K562 (cell line): ENCODE measurements around the gene IFNA21. TPM values are rescaled to one million over a fixed set of nuclear protein-coding genes. Genes with fewer than 3 reads are reported as not detected.

ENCODE experiments used
- ATAC-seq: fragments of 200-7000 bp; cut with Tn5 transposase; 3 replicates; pipeline ENCODE4 v1.9.1; 2020; ENCODE audit warnings: moderate library complexity
- BruUV-seq: library from RNA; stranded (reverse); fragments of 400-500 nt; replicated peaks from 2 replicates; lab custom pipeline; 2021; lab: Mats Ljungman, UMichigan
- CTCF ChIA-PET: fragments of 300-600 bp; formaldehyde crosslinking; extraction: SDS; loops from one replicate; lab custom pipeline; 2021; ENCODE audit warnings: low intra/inter-chr PET ratio; lab: Yijun Ruan, JAX
- POLR2A ChIA-PET: fragments of 300-600, 350-650 bp; sonication (Branson Sonifier 250); formaldehyde crosslinking; extraction: SDS; loops from one replicate; lab custom pipeline; 2021; ENCODE audit warnings: antibody characterized with exemption, inconsistent platforms; lab: Yijun Ruan, JAX
- DNase-seq, 4 experiments: peaks; one replicate each; pipeline versions ENCODE4 v3.0.0 to v3.0.0-alpha.2; 2011 to 2018; ENCODE audit warnings: low spot score in 3 of 4, mixed read lengths in 3 of 4; ENCODE audit errors: extremely low read depth in 1 of 4
- FAIRE-seq: peaks from 2 replicates; lab custom pipeline; 2011; peaks lifted over from hg19 to GRCh38; lab: Jason Lieb, UNC
- H2AFZ ChIP-seq: 2 replicates; pipeline ENCODE4 v1.6.0; 2011; ENCODE audit warnings: low read depth, low read length, control low read depth, inconsistent platforms
- H3K27ac ChIP-seq: fragments of 200-600 bp; 3 replicates; pipeline ENCODE4 v1.8.0; 2011; ENCODE audit warnings: low read depth, mild to moderate bottlenecking, control low read depth, inconsistent platforms, low read length, moderate library complexity, mixed read lengths; ENCODE audit errors: extremely low read depth
- H3K27me3 ChIP-seq, 2 experiments: fragments of 300-600 bp in 1 of 2; 2 replicates in 1 of 2; 3 replicates in 1 of 2; pipeline versions ENCODE4 v1.6.0 to v1.8.0; 2011; ENCODE audit warnings: inconsistent platforms in 2 of 2, low read length in 2 of 2, mild to moderate bottlenecking in 1 of 2, mixed read lengths in 1 of 2, moderate library complexity in 1 of 2; ENCODE audit not compliant: control insufficient read depth in 2 of 2, insufficient read depth in 2 of 2
- H3K36me3 ChIP-seq: fragments of 300-600 bp; 3 replicates; pipeline ENCODE4 v1.8.0; 2011; ENCODE audit warnings: mild to moderate bottlenecking, low read length, inconsistent platforms; ENCODE audit not compliant: control insufficient read depth, insufficient read depth
- H3K4me1 ChIP-seq, 2 experiments: fragments of 200-600 bp in 1 of 2; replicated peaks in 1 of 2; 2 replicates in 1 of 2; 3 replicates in 1 of 2; pipeline versions ENCODE4 v1.5.1 to v1.8.0; 2011; ENCODE audit warnings: inconsistent platforms in 2 of 2, low read length in 2 of 2, mild to moderate bottlenecking in 1 of 2, mixed read lengths in 1 of 2, moderate library complexity in 1 of 2; ENCODE audit not compliant: control insufficient read depth in 2 of 2, insufficient read depth in 2 of 2
- H3K4me2 ChIP-seq: 2 replicates; pipeline ENCODE4 v1.6.1; 2011; ENCODE audit warnings: low read length, control low read depth, inconsistent platforms, mixed read lengths; ENCODE audit not compliant: insufficient read depth
- H3K4me3 ChIP-seq: fragments of 200-600 bp; sonication (generic), shearing (Covaris generic); 2 replicates; pipeline ENCODE4 v1.5.1; 2016; ENCODE audit warnings: control low read depth, inconsistent platforms
- H3K79me2 ChIP-seq: fragments of 200-600 bp; 3 replicates; pipeline ENCODE4 v1.8.0; 2011; ENCODE audit warnings: low read length, inconsistent platforms; ENCODE audit not compliant: control insufficient read depth, insufficient read depth
- H3K9ac ChIP-seq, 2 experiments: 2 replicates each; pipeline versions ENCODE4 v1.6.0 to v1.6.1; 2011; ENCODE audit warnings: low read depth in 2 of 2, low read length in 2 of 2, control low read depth in 1 of 2, inconsistent platforms in 1 of 2, mild to moderate bottlenecking in 1 of 2, mixed read lengths in 1 of 2; ENCODE audit not compliant: insufficient read depth in 1 of 2
- H3K9me1 ChIP-seq: one replicate; pipeline ENCODE4 v1.6.0; 2011; ENCODE audit warnings: inconsistent platforms, mild to moderate bottlenecking, low read length, moderate library complexity; ENCODE audit not compliant: control insufficient read depth, insufficient read depth
- H3K9me3 ChIP-seq: replicated peaks from 2 replicates; pipeline ENCODE4 v1.5.1; 2011; ENCODE audit warnings: low read depth, low read length, inconsistent platforms; ENCODE audit not compliant: control insufficient read depth, insufficient read depth
- H4K20me1 ChIP-seq: replicated peaks from 2 replicates; pipeline ENCODE4 v1.6.1; 2011; ENCODE audit warnings: low read length, inconsistent platforms, mixed read lengths; ENCODE audit not compliant: control insufficient read depth, insufficient read depth
- ELF4 ChIP-seq: fragments of 450-650 bp; formaldehyde crosslinking; IDR thresholded peaks from 2 replicates; pipeline ENCODE4 v1.4.0; 2022; ENCODE audit warnings: missing genetic modification characterization
- GATAD2A ChIP-seq: fragments of 450-650 bp; IDR thresholded peaks from 2 replicates; pipeline ENCODE4 v1.6.1; 2017
- HMG20B ChIP-seq: fragments of 250-450 bp; sonication (Bioruptor Pico); IDR thresholded peaks from 2 replicates; pipeline ENCODE4 v1.5.0; 2021; ENCODE audit warnings: mild to moderate bottlenecking
- JUN ChIP-seq, 2 experiments: sonication (generic) in 1 of 2; formaldehyde crosslinking in 1 of 2; IDR thresholded peaks; 2 replicates each; pipeline versions ENCODE4 v1.6.1 to v1.8.0; 2012 to 2022; ENCODE audit warnings: borderline replicate concordance in 2 of 2, mild to moderate bottlenecking in 2 of 2, improper control_type of control experiment in 1 of 2, low read depth in 1 of 2, low read length in 1 of 2, missing genetic modification reagents in 1 of 2
- MCM3 ChIP-seq: fragments of 450-650 bp; IDR thresholded peaks from 2 replicates; pipeline ENCODE4 v1.6.1; 2016
- MITF ChIP-seq: IDR thresholded peaks from 2 replicates; pipeline ENCODE4 v1.6.1; 2014; ENCODE audit warnings: antibody characterized with exemption
- NFATC3 ChIP-seq: fragments of 450-650 bp; IDR thresholded peaks from 2 replicates; pipeline ENCODE4 v1.6.1; 2017; ENCODE audit warnings: mild to moderate bottlenecking
- NFE2 ChIP-seq: IDR thresholded peaks from 2 replicates; pipeline ENCODE4 v1.6.1; 2014; ENCODE audit warnings: antibody characterized with exemption, low read depth
- NONO ChIP-seq, 2 experiments: fragments of 200-400 bp in 1 of 2; fragments of 450-650 bp in 1 of 2; formaldehyde crosslinking in 1 of 2; IDR thresholded peaks; 2 replicates each; pipeline ENCODE4 v1.6.1; 2017; ENCODE audit warnings: low read depth in 2 of 2, mild to moderate bottlenecking in 2 of 2, moderate library complexity in 2 of 2, low read length in 1 of 2
- SETDB1 ChIP-seq: IDR thresholded peaks from one replicate; pipeline ENCODE4 v1.6.1; 2012; ENCODE audit warnings: low read length, control low read depth, inconsistent platforms
- TAF15 ChIP-seq: fragments of 200-400 bp; formaldehyde crosslinking; IDR thresholded peaks from 2 replicates; pipeline ENCODE4 v1.6.1; 2017; ENCODE audit warnings: mild to moderate bottlenecking, low read depth, low read length, moderate library complexity
- TBP ChIP-seq: optimal IDR thresholded peaks from 2 replicates; pipeline ENCODE3; 2011; ENCODE audit warnings: low read depth, low read length, improper control_type of control experiment
- TCFL5 ChIP-seq: fragments of 250-450 bp; sonication (Bioruptor Pico); conservative IDR thresholded peaks from 2 replicates; pipeline ENCODE4 v1.6.1; 2021; ENCODE audit warnings: mild to moderate bottlenecking, moderate library complexity, matching md5 sums
- ZNF143 ChIP-seq: sonication (generic); formaldehyde crosslinking; IDR thresholded peaks from 2 replicates; pipeline ENCODE4 v1.9.0; 2022; ENCODE audit warnings: mild to moderate bottlenecking, missing genetic modification reagents
- ZNF253 ChIP-seq: fragments of 250-450 bp; sonication (Bioruptor Pico); conservative IDR thresholded peaks from 2 replicates; pipeline ENCODE4 v1.6.1; 2021; ENCODE audit warnings: mild to moderate bottlenecking
- ZNF644 ChIP-seq: fragments of 200-800 bp; sonication (Bioruptor generic); IDR thresholded peaks from 2 replicates; pipeline ENCODE4 v1.6.1; 2016; ENCODE audit warnings: low read depth, missing genetic modification characterization, missing compliant biosample characterization
- ZNF766 ChIP-seq: fragments of 200-800 bp; sonication (Bioruptor generic); conservative IDR thresholded peaks from 2 replicates; pipeline ENCODE4 v1.6.1; 2016; ENCODE audit warnings: missing genetic modification characterization, missing compliant biosample characterization
- ZNF77 ChIP-seq: fragments of 250-450 bp; sonication (Bioruptor Pico); IDR thresholded peaks from 2 replicates; pipeline ENCODE4 v1.5.0; 2020
- WGBS: fragments of 100-300 bp; shearing (Covaris generic); methylation state at CpG from one replicate; pipeline ENCODE4 v1.1.6; 2016; ENCODE audit warnings: low coverage, mixed read lengths; ENCODE audit not compliant: insufficient coverage; ENCODE audit errors: missing lambda C conversion rate; 5-methylcytosine and 5-hydroxymethylcytosine counted together
- in situ Hi-C: fragments of 300-500 bp; cut with MboI; formaldehyde crosslinking; loops from 4 replicates; pipeline ENCODE4 v1.15.0; 2018; ENCODE audit warnings: inconsistent platforms, mixed read lengths
- intact Hi-C: fragments of 100-400 bp; cut with micrococcal nuclease; formaldehyde crosslinking; loops from 2 replicates; pipeline ENCODE4 v1.14.2; 2022
- polyA plus RNA-seq, 8 experiments: library from polyadenylated mRNA; depleted of rRNA in 4 of 8; stranded (reverse) in 5 of 8; unstranded in 3 of 8; fragments of >200 nt; fragmentation: Nextera tagmentation in 2 of 8; fragmentation: Illumina TruSeq in 1 of 8; extraction: Ambion mirVana in 2 of 8; extraction: Trizol in 1 of 8; gene quantifications; 2 replicates each; pipeline versions ENCODE4 v1.2.1 to v1.2.3, GENCODE V29; 2011 to 2014; ENCODE audit warnings: inconsistent platforms in 1 of 8, missing spikeins in 1 of 8
- total RNA-seq, 7 experiments: library from RNA; depleted of rRNA in 6 of 7; stranded (reverse); fragments of >200 nt in 6 of 7; fragmentation: Illumina TruSeq in 2 of 7; extraction: Trizol in 2 of 7; gene quantifications; 2 replicates each; pipeline versions ENCODE4 v1.2.1 to v1.2.3, GENCODE V29; 2011 to 2021; ENCODE audit warnings: low replicate concordance in 1 of 7

Gene IFNA21
- total and polyA plus RNA-seq, 9 of the 15 experiments (the other 6 are each of a cell fraction or from before 2014, with no cell fraction given), result not detected

GRCh38 chr9:21153336-21154017 is 13.0 kb downstream of the IFNA21 start:
- H3K27me3 ChIP-seq, result no peaks in the 10 kb centered on the region
- H3K27ac ChIP-seq, result no peak overlapping the region
- H3K4me2 ChIP-seq, result no peak overlapping the region
- no peak for FAIRE-seq
- H4K20me1 ChIP-seq, result no peaks in the 10 kb centered on the region
- BruUV-seq, result no TSS peak
- no peak overlapping the region for H3K9ac ChIP-seq
- TF ChIP-seq NFE2 (no peak), ELF4 (CRISPR knock-in tag) (no peak), ZNF253 (CRISPR knock-in tag) (no peak), TAF15 (no peak), NFATC3 (no peak), GATAD2A (no peak), MITF (no peak), ZNF644 (no peak), ZNF143 (CRISPR knock-in tag) (no peak), ZNF766 (no peak), HMG20B (CRISPR knock-in tag) (no peak), MCM3 (no peak), TBP (no peak), SETDB1 (no peak), JUN (IDR thresholded peaks at IDR 0.05; ENCODE audit: borderline replicate concordance, low read depth, low read length) (no peak), JUN (CRISPR knock-in tag; IDR thresholded peaks at IDR 0.05; ENCODE audit: borderline replicate concordance) (no peak), ZNF77 (no peak), NONO (IDR thresholded peaks at IDR 0.05; ENCODE audit: low read depth in 2 of 2, low read length in 1 of 2) (no peak), TCFL5 (no peak)
- CTCF ChIA-PET, result no interaction called here
- no peak for ATAC-seq
- H2AFZ ChIP-seq, result no peak overlapping the region
- POLR2A ChIA-PET, result no interaction called here
- intact Hi-C loops (no loop called here), in situ Hi-C loops (no loop called here)
- no peaks in the 10 kb centered on the region for H3K9me1 ChIP-seq
- WGBS, result no CpG with 5 or more reads among the region's 3 CpGs
- no peak for DNase-seq
- H3K4me3 ChIP-seq, result no peak overlapping the region
- H3K36me3 ChIP-seq, result no peaks in the 10 kb centered on the region
- no peaks in the 10 kb centered on the region for H3K9me3 ChIP-seq
- H3K4me1 ChIP-seq, result no peaks in the 10 kb centered on the region
- H3K79me2 ChIP-seq, result no peaks in the 10 kb centered on the region
